Hepatocyte (in vitro differentiated cells): ENCODE results near the gene CSH2. TPM values are rescaled to one million over a fixed set of nuclear protein-coding genes. Genes with fewer than 3 reads are reported as not detected.

Source experiments
- DNase-seq: peaks from one replicate; pipeline ENCODE4 v3.0.0-alpha.2; 2016; ENCODE audit warnings: low spot score
- H2AFZ ChIP-seq: fragments of 200-600 bp; sonication (generic); 2 replicates; pipeline ENCODE4 v1.6.0; 2016; ENCODE audit warnings: antibody characterized with exemption, mild to moderate bottlenecking
- H3K27ac ChIP-seq: fragments of 200-600 bp; sonication (generic); 2 replicates; pipeline ENCODE4 v1.5.1; 2016; ENCODE audit warnings: mild to moderate bottlenecking
- H3K27me3 ChIP-seq: fragments of 200-600 bp; sonication (generic); 2 replicates; pipeline ENCODE4 v1.6.1; 2016
- H3K36me3 ChIP-seq: fragments of 200-600 bp; sonication (generic); replicated peaks from 2 replicates; pipeline ENCODE4 v1.5.1; 2016; ENCODE audit warnings: low read depth; ENCODE audit not compliant: insufficient read depth
- H3K4me1 ChIP-seq: fragments of 200-600 bp; sonication (generic); 2 replicates; pipeline ENCODE4 v1.5.1; 2016; ENCODE audit warnings: mild to moderate bottlenecking, moderate library complexity; ENCODE audit not compliant: insufficient read depth
- H3K4me2 ChIP-seq: fragments of 200-600 bp; sonication (generic); 2 replicates; pipeline ENCODE4 v1.6.0; 2016
- H3K4me3 ChIP-seq: fragments of 200-600 bp; sonication (generic); 2 replicates; pipeline ENCODE4 v1.5.1; 2016; ENCODE audit warnings: mild to moderate bottlenecking
- H3K79me2 ChIP-seq: fragments of 200-600 bp; sonication (generic); 2 replicates; pipeline ENCODE4 v1.6.0; 2017; ENCODE audit warnings: mild to moderate bottlenecking
- H3K9me2 ChIP-seq: fragments of 200-600 bp; sonication (generic); replicated peaks from 2 replicates; pipeline ENCODE4 v1.6.0; 2017; ENCODE audit warnings: mild to moderate bottlenecking; ENCODE audit not compliant: insufficient read depth
- H3K9me3 ChIP-seq: fragments of 200-600 bp; sonication (generic); 2 replicates; pipeline ENCODE4 v1.5.1; 2016; ENCODE audit warnings: low read depth, mild to moderate bottlenecking
- H4K20me1 ChIP-seq: fragments of 200-600 bp; sonication (generic); 2 replicates; pipeline ENCODE4 v1.6.0; 2016; ENCODE audit warnings: mild to moderate bottlenecking; ENCODE audit not compliant: insufficient read depth, poor library complexity, severe bottlenecking
- CTCF ChIP-seq: fragments of 200-600 bp; sonication (generic); IDR thresholded peaks from 2 replicates; pipeline ENCODE4 v1.5.1; 2016; ENCODE audit warnings: antibody characterized with exemption, mild to moderate bottlenecking; ENCODE audit not compliant: poor library complexity
- EZH2 ChIP-seq: fragments of 200-600 bp; sonication (generic); IDR thresholded peaks from 2 replicates; pipeline ENCODE4 v1.6.1; 2016; ENCODE audit warnings: antibody characterized with exemption, mild to moderate bottlenecking, borderline replicate concordance
- EZH2phosphoT487 ChIP-seq: fragments of 200-600 bp; sonication (generic); IDR thresholded peaks from one replicate; pipeline ENCODE4 v1.6.1; 2018; ENCODE audit warnings: antibody characterized with exemption, mild to moderate bottlenecking, low read depth, moderate library complexity; ENCODE audit not compliant: unreplicated experiment, severe bottlenecking
- polyA plus RNA-seq: library from polyadenylated mRNA; unstranded; fragments of >200 nt; fragmentation: Nextera tagmentation; extraction: Ambion mirVana; gene quantifications from 2 replicates; pipeline ENCODE4 v1.2.1, GENCODE V29; 2016
- small RNA-seq: library from RNA; depleted of rRNA; stranded (forward); fragments of <200 nt; gene quantifications from one replicate; pipeline ENCODE3, GENCODE V24; 2014
- total RNA-seq: library from RNA; depleted of rRNA; stranded (reverse); fragments of >200 nt; gene quantifications from 2 replicates; pipeline ENCODE4 v1.2.3, GENCODE V29; 2014

The CSH2 gene
- total and polyA plus RNA-seq, 2 experiments from 2014 or later = 1.4 TPM; not detected in 1

GRCh38 chr17:63822537-63822936, 50.9 kb downstream of the CSH2 start:
- H4K20me1 ChIP-seq = no peaks in the 10 kb centered on the region
- no peak overlapping the region for H2AFZ ChIP-seq
- H3K9me2 ChIP-seq = no peaks in the 10 kb centered on the region
- no peaks in the 10 kb centered on the region for H3K36me3 ChIP-seq
- H3K9me3 ChIP-seq = no peaks in the 10 kb centered on the region
- no peak overlapping the region for H3K4me2 ChIP-seq
- H3K4me3 ChIP-seq = no peak overlapping the region
- peaks cover 9% of the 10 kb centered on the region for H3K4me1 ChIP-seq
- no peaks in the 10 kb centered on the region for H3K27me3 ChIP-seq
- TF ChIP-seq EZH2 (no peak), EZH2phosphoT487 (no peak), CTCF (no peak)
- DNase-seq = no peak
- H3K79me2 ChIP-seq = peaks cover 25% of the 10 kb centered on the region
- H3K27ac ChIP-seq = no peak overlapping the region

Small RNA genes within 50 kb of the gene (small RNA-seq; reads per million reads assigned to genes)
- gene AC040958.1 (not detected), gene AC127029.1 (not detected), gene GH1 (not detected)

Other genes with a start within 250 kb of the CSH2 start
- gene LIMD2, start 173.6 kb downstream of the CSH2 start, total RNA-seq = 14.5 and 20.7 TPM in 2 replicates
- 31.1 and 35.3 TPM in 2 replicates for gene LIMD2, start 173.6 kb downstream of the CSH2 start, polyA plus RNA-seq
- 15.3 and 19.9 TPM in 2 replicates for gene STRADA, start 131.9 kb downstream of the CSH2 start, total RNA-seq
- 24.4 and 27.6 TPM in 2 replicates for gene STRADA, start 131.9 kb downstream of the CSH2 start, polyA plus RNA-seq
- 79.6 and 82.7 TPM in 2 replicates for gene CCDC47, start 100.1 kb downstream of the CSH2 start, total RNA-seq
- 60.1 and 77.8 TPM in 2 replicates for gene CCDC47, start 100.1 kb downstream of the CSH2 start, polyA plus RNA-seq
- gene DDX42, start 99.5 kb downstream of the CSH2 start, total RNA-seq = 67.6 and 79.9 TPM in 2 replicates
- 31.1 and 36.4 TPM in 2 replicates for gene DDX42, start 99.5 kb downstream of the CSH2 start, polyA plus RNA-seq
- 37.3 and 46.6 TPM in 2 replicates for gene PSMC5, start 46.2 kb downstream of the CSH2 start, total RNA-seq
- gene PSMC5, start 46.2 kb downstream of the CSH2 start, polyA plus RNA-seq = 129 and 132 TPM in 2 replicates
- gene FTSJ3, start 46.0 kb downstream of the CSH2 start, total RNA-seq = 27.0 and 28.5 TPM in 2 replicates
- gene FTSJ3, start 46.0 kb downstream of the CSH2 start, polyA plus RNA-seq = 28.5 and 30.0 TPM in 2 replicates
- gene SMARCD2, start 31.0 kb downstream of the CSH2 start, total RNA-seq = 55.5 and 65.7 TPM in 2 replicates
- 46.0 and 52.9 TPM in 2 replicates for gene SMARCD2, start 31.0 kb downstream of the CSH2 start, polyA plus RNA-seq
- gene GH2, start 8.3 kb upstream of the CSH2 start, total RNA-seq = not detected in 2 replicates
- 1.8 TPM in 1 of 2 replicates, not detected in the other for gene GH2, start 8.3 kb upstream of the CSH2 start, polyA plus RNA-seq
- gene CSH1, start 22.9 kb upstream of the CSH2 start, total RNA-seq = 0.92 and 1.1 TPM in 2 replicates
- gene CSH1, start 22.9 kb upstream of the CSH2 start, polyA plus RNA-seq = 0.26 TPM in 1 of 2 replicates, not detected in the other
- not detected in 2 replicates for gene CSHL1, start 37.6 kb upstream of the CSH2 start, total RNA-seq
- not detected in 2 replicates for gene CSHL1, start 37.6 kb upstream of the CSH2 start, polyA plus RNA-seq
- not detected in 2 replicates for gene GH1, start 45.2 kb upstream of the CSH2 start, total RNA-seq
- not detected in 2 replicates for gene GH1, start 45.2 kb upstream of the CSH2 start, polyA plus RNA-seq
- 0.57 TPM in 1 of 2 replicates, not detected in the other for gene CD79B, start 58.7 kb upstream of the CSH2 start, total RNA-seq
- 1.2 TPM in 2 replicates for gene CD79B, start 58.7 kb upstream of the CSH2 start, polyA plus RNA-seq
- gene SCN4A, start 99.2 kb upstream of the CSH2 start, total RNA-seq = under 0.01 and 0.07 TPM in 2 replicates
- not detected in 2 replicates for gene SCN4A, start 99.2 kb upstream of the CSH2 start, polyA plus RNA-seq
- 0.13 and 0.36 TPM in 2 replicates for gene PRR29, start 124.7 kb upstream of the CSH2 start, total RNA-seq
- 0.62 and 1.4 TPM in 2 replicates for gene PRR29, start 124.7 kb upstream of the CSH2 start, polyA plus RNA-seq
- gene ICAM2, start 147.0 kb upstream of the CSH2 start, total RNA-seq = 6.0 and 8.4 TPM in 2 replicates
- 2.7 and 3.4 TPM in 2 replicates for gene ICAM2, start 147.0 kb upstream of the CSH2 start, polyA plus RNA-seq